HEK293 (cell line): Measurements from ENCODE around the gene TLE6.

Experiments used
- GLIS2 ChIP-seq: fragments of 450-650 bp; formaldehyde crosslinking; IDR thresholded peaks from 2 replicates; pipeline ENCODE4 v1.5.1; 2016; ENCODE audit warnings: missing biosample characterization, missing genetic modification characterization
- HOXD13 ChIP-seq: sonication (generic); formaldehyde crosslinking; IDR thresholded peaks from 2 replicates; pipeline ENCODE4 v1.8.0; 2022; ENCODE audit warnings: missing genetic modification reagents, borderline replicate concordance
- KLF17 ChIP-seq: fragments of 450-650 bp; formaldehyde crosslinking; IDR thresholded peaks from 2 replicates; pipeline ENCODE4 v1.5.1; 2016; ENCODE audit warnings: missing biosample characterization, missing genetic modification characterization
- KLF8 ChIP-seq: fragments of 450-650 bp; formaldehyde crosslinking; IDR thresholded peaks from 2 replicates; pipeline ENCODE4 v1.5.1; 2016; ENCODE audit warnings: missing biosample characterization, missing genetic modification characterization
- KLF9 ChIP-seq: fragments of 450-650 bp; formaldehyde crosslinking; IDR thresholded peaks from 2 replicates; pipeline ENCODE4 v1.5.1; 2016; ENCODE audit warnings: missing biosample characterization, missing genetic modification characterization, low read depth
- MZF1 ChIP-seq: fragments of 450-650 bp; formaldehyde crosslinking; IDR thresholded peaks from 2 replicates; pipeline ENCODE4 v1.5.1; 2017; ENCODE audit warnings: missing biosample characterization, missing genetic modification characterization, borderline replicate concordance
- RBAK ChIP-seq: fragments of 450-650 bp; formaldehyde crosslinking; IDR thresholded peaks from 2 replicates; pipeline ENCODE4 v1.5.1; 2016; ENCODE audit warnings: missing biosample characterization, missing genetic modification characterization
- SCRT2 ChIP-seq: fragments of 450-650 bp; formaldehyde crosslinking; IDR thresholded peaks from 2 replicates; pipeline ENCODE4 v1.5.1; 2016; ENCODE audit warnings: missing biosample characterization, missing genetic modification characterization
- SP7 ChIP-seq: fragments of 450-650 bp; formaldehyde crosslinking; IDR thresholded peaks from 2 replicates; pipeline ENCODE4 v1.5.1; 2016; ENCODE audit warnings: missing biosample characterization, missing genetic modification characterization
- YY2 ChIP-seq: fragments of 450-650 bp; formaldehyde crosslinking; IDR thresholded peaks from 2 replicates; pipeline ENCODE4 v1.5.1; 2016; ENCODE audit warnings: missing biosample characterization, missing genetic modification characterization
- ZBTB21 ChIP-seq: fragments of 450-650 bp; formaldehyde crosslinking; IDR thresholded peaks from 2 replicates; pipeline ENCODE4 v1.5.1; 2017; ENCODE audit warnings: missing biosample characterization, missing genetic modification characterization
- ZBTB48 ChIP-seq: fragments of 450-650 bp; formaldehyde crosslinking; IDR thresholded peaks from 2 replicates; pipeline ENCODE4 v1.5.1; 2016; ENCODE audit warnings: missing biosample characterization, missing genetic modification characterization
- ZFP41 ChIP-seq: fragments of 450-650 bp; formaldehyde crosslinking; IDR thresholded peaks from 2 replicates; pipeline ENCODE4 v1.5.1; 2016; ENCODE audit warnings: missing biosample characterization, missing genetic modification characterization, borderline replicate concordance
- ZIC2 ChIP-seq: fragments of 450-650 bp; formaldehyde crosslinking; IDR thresholded peaks from 2 replicates; pipeline ENCODE4 v1.5.1; 2016; ENCODE audit warnings: missing biosample characterization, missing genetic modification characterization
- ZNF112 ChIP-seq: fragments of 450-650 bp; formaldehyde crosslinking; IDR thresholded peaks from 2 replicates; pipeline ENCODE4 v1.5.0; 2017; ENCODE audit warnings: missing biosample characterization, missing genetic modification characterization
- ZNF114 ChIP-seq: fragments of 450-650 bp; formaldehyde crosslinking; IDR thresholded peaks from 2 replicates; pipeline ENCODE4 v1.5.0; 2017; ENCODE audit warnings: missing biosample characterization, missing genetic modification characterization
- ZNF184 ChIP-seq: fragments of 450-650 bp; IDR thresholded peaks from 2 replicates; pipeline ENCODE4 v1.5.1; 2018; ENCODE audit warnings: missing biosample characterization, mild to moderate bottlenecking, missing genetic modification characterization
- ZNF2 ChIP-seq: fragments of 450-650 bp; formaldehyde crosslinking; IDR thresholded peaks from 2 replicates; pipeline ENCODE4 v1.5.1; 2016; ENCODE audit warnings: missing biosample characterization, missing genetic modification characterization
- ZNF239 ChIP-seq: fragments of 450-650 bp; formaldehyde crosslinking; IDR thresholded peaks from 2 replicates; pipeline ENCODE4 v1.5.1; 2016; ENCODE audit warnings: missing biosample characterization, missing genetic modification characterization
- ZNF324 ChIP-seq: fragments of 450-650 bp; formaldehyde crosslinking; IDR thresholded peaks from 2 replicates; pipeline ENCODE4 v1.5.1; 2016; ENCODE audit warnings: missing biosample characterization, missing genetic modification characterization
- ZNF341 ChIP-seq: fragments of 450-650 bp; formaldehyde crosslinking; IDR thresholded peaks from 2 replicates; pipeline ENCODE4; 2016; ENCODE audit warnings: low read depth, missing biosample characterization, missing genetic modification characterization
- ZNF366 ChIP-seq: fragments of 450-650 bp; formaldehyde crosslinking; conservative IDR thresholded peaks from 2 replicates; pipeline ENCODE4 v1.5.1; 2016; ENCODE audit warnings: missing biosample characterization, missing genetic modification characterization
- ZNF423 ChIP-seq: fragments of 450-650 bp; formaldehyde crosslinking; IDR thresholded peaks from 2 replicates; pipeline ENCODE4 v1.5.1; 2016; ENCODE audit warnings: missing biosample characterization, missing genetic modification characterization
- ZNF521 ChIP-seq: fragments of 450-650 bp; formaldehyde crosslinking; IDR thresholded peaks from 2 replicates; pipeline ENCODE4 v1.5.1; 2017; ENCODE audit warnings: missing biosample characterization, mild to moderate bottlenecking, missing genetic modification characterization
- ZNF529 ChIP-seq: fragments of 450-650 bp; formaldehyde crosslinking; IDR thresholded peaks from 2 replicates; pipeline ENCODE4 v1.5.1; 2017; ENCODE audit warnings: missing genetic modification characterization, missing biosample characterization; ENCODE audit not compliant: insufficient replicate concordance
- ZNF571 ChIP-seq: fragments of 450-650 bp; formaldehyde crosslinking; IDR thresholded peaks from 2 replicates; pipeline ENCODE4 v1.5.0; 2017; ENCODE audit warnings: missing biosample characterization, missing genetic modification characterization
- ZNF585B ChIP-seq: fragments of 450-650 bp; formaldehyde crosslinking; IDR thresholded peaks from 2 replicates; pipeline ENCODE4 v1.5.1; 2016; ENCODE audit warnings: missing biosample characterization, missing genetic modification characterization
- ZNF692 ChIP-seq: fragments of 450-650 bp; formaldehyde crosslinking; IDR thresholded peaks from 2 replicates; pipeline ENCODE4 v1.5.1; 2016; ENCODE audit warnings: missing biosample characterization, missing genetic modification characterization
- ZNF777 ChIP-seq: fragments of 450-650 bp; formaldehyde crosslinking; IDR thresholded peaks from 2 replicates; pipeline ENCODE4 v1.5.1; 2017; ENCODE audit warnings: missing biosample characterization, missing genetic modification characterization, borderline replicate concordance
- ZNF785 ChIP-seq: fragments of 450-650 bp; formaldehyde crosslinking; IDR thresholded peaks from 2 replicates; pipeline ENCODE4 v1.5.1; 2016; ENCODE audit warnings: missing biosample characterization, missing genetic modification characterization
- ZSCAN30 ChIP-seq: fragments of 450-650 bp; IDR thresholded peaks from 2 replicates; pipeline ENCODE4 v1.5.1; 2018; ENCODE audit warnings: missing biosample characterization, mild to moderate bottlenecking, missing genetic modification characterization, moderate library complexity
- TF ChIP-seq, protein P1 (sequence below): fragments of 450-650 bp; formaldehyde crosslinking; IDR thresholded peaks from 2 replicates; pipeline ENCODE4; 2016; ENCODE audit warnings: missing biosample characterization, missing genetic modification characterization
- TF ChIP-seq, protein P2 (sequence below): fragments of 450-650 bp; formaldehyde crosslinking; conservative IDR thresholded peaks from 2 replicates; pipeline ENCODE4 v1.5.1; 2016; ENCODE audit warnings: low read depth, missing biosample characterization, missing genetic modification characterization

The TLE6 gene

DNA sequence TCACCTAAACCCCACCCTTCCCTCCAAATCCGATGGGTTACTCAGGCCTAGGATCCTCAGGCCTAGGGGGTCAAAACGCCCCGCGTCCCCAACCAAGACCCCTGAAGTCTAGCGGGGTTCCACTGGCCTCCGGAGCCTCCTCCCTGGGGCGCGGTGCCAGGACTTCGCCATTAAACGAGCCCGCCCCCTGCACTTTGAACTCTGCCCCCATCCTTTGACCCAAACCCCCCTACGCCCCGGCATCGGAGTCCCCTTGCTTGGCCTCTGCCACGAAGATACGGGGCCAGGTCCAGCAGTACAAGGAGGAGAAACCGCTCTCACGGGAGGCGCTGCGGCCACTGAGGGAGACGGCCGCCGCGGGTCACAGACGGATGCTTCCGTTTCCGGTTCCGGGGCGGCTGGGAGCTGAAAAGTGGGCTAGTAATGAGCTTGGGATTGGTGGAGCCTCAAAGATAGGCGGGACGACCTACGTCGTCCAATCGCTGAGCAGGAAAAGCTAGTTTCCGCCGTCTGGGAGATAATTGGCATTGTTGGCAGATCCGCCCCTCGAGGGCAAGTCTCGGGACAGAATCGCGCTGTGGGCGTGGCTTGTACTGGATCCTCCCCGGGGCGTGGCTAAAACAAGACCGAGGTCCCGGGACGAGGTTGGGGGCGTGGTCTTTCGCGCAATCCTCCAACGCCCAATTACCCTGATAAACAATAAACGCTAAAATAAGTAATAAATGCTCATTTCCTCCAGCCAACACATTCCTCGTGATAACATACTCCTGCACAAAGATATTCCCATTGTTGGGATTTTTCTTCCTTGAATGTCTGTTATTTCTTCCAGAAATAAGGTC, 26.9 kb upstream of the TLE6 start (continued):
- TF ChIP-seq ZNF785 (tag by site-specific recombination): 0 out of 2 replicates have a peak, but pooled peaks have one; percentile 21
- peak; percentile 72 for TF ChIP-seq SP7
- TF ChIP-seq KLF9 (tag by site-specific recombination): peak; percentile 91
- no peak for TF ChIP-seq ZNF114 (tag by site-specific recombination)
- TF ChIP-seq KLF17 (tag by site-specific recombination): peak; percentile 82
- TF ChIP-seq ZNF423 (tag by site-specific recombination): no peak
- no peak for TF ChIP-seq SCRT2 (tag by site-specific recombination)
- peak; percentile 61; the same call in 1 of the 2 replicates for TF ChIP-seq ZBTB21 (tag by site-specific recombination)
- no peak for TF ChIP-seq RBAK (tag by site-specific recombination)
- peak; percentile 33; the same call in 1 of the 2 replicates for TF ChIP-seq ZNF341 (tag by site-specific recombination)
- no peak for TF ChIP-seq ZNF239
- 0 out of 2 replicates have a peak, but pooled peaks have one; percentile 25 for TF ChIP-seq ZIC2
- TF ChIP-seq ZSCAN30 (tag by site-specific recombination): peak; percentile 62; the same call in 1 of the 2 replicates
- TF ChIP-seq KLF8 (tag by site-specific recombination): peak; percentile 81
- no peak for TF ChIP-seq ZNF585B (tag by site-specific recombination)
- TF ChIP-seq GLIS2: peak; percentile 79
- TF ChIP-seq, protein P1, sequence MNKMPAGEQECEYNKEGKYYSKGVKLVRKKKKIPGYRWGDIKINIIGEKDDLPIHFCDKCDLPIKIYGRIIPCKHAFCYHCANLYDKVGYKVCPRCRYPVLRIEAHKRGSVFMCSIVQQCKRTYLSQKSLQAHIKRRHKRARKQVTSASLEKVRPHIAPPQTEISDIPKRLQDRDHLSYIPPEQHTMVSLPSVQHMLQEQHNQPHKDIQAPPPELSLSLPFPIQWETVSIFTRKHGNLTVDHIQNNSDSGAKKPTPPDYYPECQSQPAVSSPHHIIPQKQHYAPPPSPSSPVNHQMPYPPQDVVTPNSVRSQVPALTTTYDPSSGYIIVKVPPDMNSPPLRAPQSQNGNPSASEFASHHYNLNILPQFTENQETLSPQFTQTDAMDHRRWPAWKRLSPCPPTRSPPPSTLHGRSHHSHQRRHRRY: no peak
- no peak for TF ChIP-seq ZNF571 (tag by site-specific recombination)
- TF ChIP-seq YY2 (tag by site-specific recombination): peak; percentile 94
- peak; percentile 79; the same call in 1 of the 2 replicates for TF ChIP-seq ZNF777 (tag by site-specific recombination)
- no peak for TF ChIP-seq ZNF366 (tag by site-specific recombination)
- TF ChIP-seq ZNF529: no peak
- peak; percentile 78 for TF ChIP-seq ZBTB48 (tag by site-specific recombination)
- TF ChIP-seq HOXD13 (CRISPR knock-in tag): 0 out of 2 replicates have a peak, but pooled peaks have one; percentile 68
- no peak for TF ChIP-seq ZNF112 (tag by site-specific recombination)
- TF ChIP-seq ZNF184 (tag by site-specific recombination): 0 out of 2 replicates have a peak, but pooled peaks have one; percentile 18
- TF ChIP-seq ZNF324: no peak
- peak; percentile 59 for TF ChIP-seq ZNF692 (tag by site-specific recombination)
- TF ChIP-seq, protein P2, sequence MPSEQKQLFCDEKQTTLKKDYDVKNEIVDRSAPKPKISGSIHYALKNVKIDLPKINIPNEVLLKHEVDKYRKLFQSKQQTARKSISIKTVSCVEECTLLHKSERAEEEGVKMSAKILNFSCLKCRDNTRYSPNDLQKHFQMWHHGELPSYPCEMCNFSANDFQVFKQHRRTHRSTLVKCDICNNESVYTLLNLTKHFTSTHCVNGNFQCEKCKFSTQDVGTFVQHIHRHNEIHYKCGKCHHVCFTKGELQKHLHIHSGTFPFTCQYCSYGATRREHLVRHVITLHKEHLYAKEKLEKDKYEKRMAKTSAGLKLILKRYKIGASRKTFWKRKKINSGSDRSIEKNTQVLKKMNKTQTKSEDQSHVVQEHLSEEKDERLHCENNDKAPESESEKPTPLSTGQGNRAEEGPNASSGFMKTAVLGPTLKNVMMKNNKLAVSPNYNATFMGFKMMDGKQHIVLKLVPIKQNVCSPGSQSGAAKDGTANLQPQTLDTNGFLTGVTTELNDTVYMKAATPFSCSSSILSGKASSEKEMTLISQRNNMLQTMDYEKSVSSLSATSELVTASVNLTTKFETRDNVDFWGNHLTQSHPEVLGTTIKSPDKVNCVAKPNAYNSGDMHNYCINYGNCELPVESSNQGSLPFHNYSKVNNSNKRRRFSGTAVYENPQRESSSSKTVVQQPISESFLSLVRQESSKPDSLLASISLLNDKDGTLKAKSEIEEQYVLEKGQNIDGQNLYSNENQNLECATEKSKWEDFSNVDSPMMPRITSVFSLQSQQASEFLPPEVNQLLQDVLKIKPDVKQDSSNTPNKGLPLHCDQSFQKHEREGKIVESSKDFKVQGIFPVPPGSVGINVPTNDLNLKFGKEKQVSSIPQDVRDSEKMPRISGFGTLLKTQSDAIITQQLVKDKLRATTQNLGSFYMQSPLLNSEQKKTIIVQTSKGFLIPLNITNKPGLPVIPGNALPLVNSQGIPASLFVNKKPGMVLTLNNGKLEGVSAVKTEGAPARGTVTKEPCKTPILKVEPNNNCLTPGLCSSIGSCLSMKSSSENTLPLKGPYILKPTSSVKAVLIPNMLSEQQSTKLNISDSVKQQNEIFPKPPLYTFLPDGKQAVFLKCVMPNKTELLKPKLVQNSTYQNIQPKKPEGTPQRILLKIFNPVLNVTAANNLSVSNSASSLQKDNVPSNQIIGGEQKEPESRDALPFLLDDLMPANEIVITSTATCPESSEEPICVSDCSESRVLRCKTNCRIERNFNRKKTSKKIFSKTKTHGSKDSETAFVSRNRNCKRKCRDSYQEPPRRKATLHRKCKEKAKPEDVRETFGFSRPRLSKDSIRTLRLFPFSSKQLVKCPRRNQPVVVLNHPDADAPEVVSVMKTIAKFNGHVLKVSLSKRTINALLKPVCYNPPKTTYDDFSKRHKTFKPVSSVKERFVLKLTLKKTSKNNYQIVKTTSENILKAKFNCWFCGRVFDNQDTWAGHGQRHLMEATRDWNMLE (tag by site-specific recombination): peak; percentile 99
- peak; percentile 25 for TF ChIP-seq ZNF2 (tag by site-specific recombination)
- no peak for TF ChIP-seq ZNF521 (tag by site-specific recombination)
- TF ChIP-seq MZF1 (tag by site-specific recombination): no peak
- no peak for TF ChIP-seq ZFP41 (tag by site-specific recombination)
